AG04450 (cell line): ENCODE data around the gene NDFIP2. TPM values are rescaled to one million over a fixed set of nuclear protein-coding genes. Genes with fewer than 3 reads are reported as not detected.

Experiments used
- CTCF ChIA-PET: fragments of 300-600, 350-600 bp; formaldehyde crosslinking; extraction: SDS; loops from one replicate; lab custom pipeline; 2022; ENCODE audit warnings: antibody characterized with exemption, inconsistent platforms; lab: Charles Lee
- POLR2A ChIA-PET: fragments of 350-600 bp; formaldehyde crosslinking; extraction: SDS; loops from one replicate; lab custom pipeline; 2021; ENCODE audit warnings: antibody characterized with exemption, inconsistent platforms; lab: Yijun Ruan, JAX
- DNase-seq: peaks from one replicate; pipeline ENCODE4 v3.0.0-alpha.2; 2011; ENCODE audit warnings: low read depth, low spot score
- H3K27ac ChIP-seq: one replicate; pipeline ENCODE4 v1.5.1; 2012; ENCODE audit warnings: low read depth, low read length, control low read depth
- H3K27me3 ChIP-seq: one replicate; pipeline ENCODE4 v1.6.0; 2012; ENCODE audit warnings: low read length; ENCODE audit not compliant: control insufficient read depth, insufficient read depth
- H3K4me3 ChIP-seq: 2 replicates; pipeline ENCODE4 v1.5.1; 2011; ENCODE audit warnings: mild to moderate bottlenecking, low read depth, low read length, control low read depth
- H3K9me3 ChIP-seq: 2 replicates; pipeline ENCODE4 v1.5.1; 2012; ENCODE audit warnings: low read length; ENCODE audit not compliant: control insufficient read depth, insufficient read depth
- polyA plus RNA-seq: library from polyadenylated mRNA; depleted of rRNA; stranded (reverse); fragments of >200 nt; gene quantifications from 2 replicates; pipeline ENCODE4 v1.2.3, GENCODE V29; 2011
- TF ChIP-seq, protein P1 (sequence below): IDR thresholded peaks from 2 replicates; pipeline ENCODE4 v1.5.1; 2011; ENCODE audit warnings: low read depth, low read length, control low read depth, inconsistent platforms

Gene NDFIP2
- polyA plus RNA-seq, 1 experiment: 33.0 TPM

DNA sequence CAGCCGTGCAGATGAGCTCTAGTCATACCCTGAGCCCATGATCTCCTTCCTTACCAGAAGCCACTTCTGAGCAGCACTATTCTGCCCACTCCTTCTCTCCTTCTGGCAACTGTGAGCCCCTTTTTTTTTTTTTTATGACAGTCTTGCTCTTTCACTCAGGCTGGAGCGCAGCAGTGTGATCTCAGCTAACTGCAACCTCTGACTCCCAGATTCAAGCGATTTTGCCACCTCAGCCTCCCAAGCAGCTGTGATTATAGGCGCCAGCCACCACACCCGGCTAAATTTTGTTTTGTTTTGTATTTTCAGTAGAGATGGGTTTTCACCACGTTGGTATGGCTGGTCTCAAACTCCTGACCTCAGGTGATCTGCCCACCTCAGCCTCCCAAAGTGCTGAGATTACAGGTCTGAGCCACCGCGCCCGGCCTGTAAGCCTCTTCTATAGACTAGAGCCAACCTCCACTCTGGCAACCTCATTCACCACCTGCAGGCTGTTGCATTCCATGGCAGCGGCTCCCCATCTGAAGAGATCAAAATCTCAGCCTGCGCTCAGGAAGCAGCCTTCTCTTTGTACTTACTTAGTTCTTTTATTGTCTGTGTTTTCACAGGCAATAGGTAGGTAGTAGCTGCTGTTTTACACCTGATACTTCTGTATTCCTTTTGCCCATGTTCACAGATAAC is 34.8 kb upstream of the NDFIP2 start:
- no peaks in the 10 kb centered on the region; the same call in 1 of the 2 replicates for H3K9me3 ChIP-seq
- DNase-seq: no peak
- TF ChIP-seq, protein P1, sequence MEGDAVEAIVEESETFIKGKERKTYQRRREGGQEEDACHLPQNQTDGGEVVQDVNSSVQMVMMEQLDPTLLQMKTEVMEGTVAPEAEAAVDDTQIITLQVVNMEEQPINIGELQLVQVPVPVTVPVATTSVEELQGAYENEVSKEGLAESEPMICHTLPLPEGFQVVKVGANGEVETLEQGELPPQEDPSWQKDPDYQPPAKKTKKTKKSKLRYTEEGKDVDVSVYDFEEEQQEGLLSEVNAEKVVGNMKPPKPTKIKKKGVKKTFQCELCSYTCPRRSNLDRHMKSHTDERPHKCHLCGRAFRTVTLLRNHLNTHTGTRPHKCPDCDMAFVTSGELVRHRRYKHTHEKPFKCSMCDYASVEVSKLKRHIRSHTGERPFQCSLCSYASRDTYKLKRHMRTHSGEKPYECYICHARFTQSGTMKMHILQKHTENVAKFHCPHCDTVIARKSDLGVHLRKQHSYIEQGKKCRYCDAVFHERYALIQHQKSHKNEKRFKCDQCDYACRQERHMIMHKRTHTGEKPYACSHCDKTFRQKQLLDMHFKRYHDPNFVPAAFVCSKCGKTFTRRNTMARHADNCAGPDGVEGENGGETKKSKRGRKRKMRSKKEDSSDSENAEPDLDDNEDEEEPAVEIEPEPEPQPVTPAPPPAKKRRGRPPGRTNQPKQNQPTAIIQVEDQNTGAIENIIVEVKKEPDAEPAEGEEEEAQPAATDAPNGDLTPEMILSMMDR: no peak
- H3K27ac ChIP-seq: no peak overlapping the region
- POLR2A ChIA-PET: no interaction called here
- no peak overlapping the region for H3K4me3 ChIP-seq
- CTCF ChIA-PET: interaction anchor here (1.5 kb wide), 1 partner anchor 22 kb away, joined by 4 read pairs; no protein-coding TSS in a partner anchor
- no peaks in the 10 kb centered on the region for H3K27me3 ChIP-seq

DNA sequence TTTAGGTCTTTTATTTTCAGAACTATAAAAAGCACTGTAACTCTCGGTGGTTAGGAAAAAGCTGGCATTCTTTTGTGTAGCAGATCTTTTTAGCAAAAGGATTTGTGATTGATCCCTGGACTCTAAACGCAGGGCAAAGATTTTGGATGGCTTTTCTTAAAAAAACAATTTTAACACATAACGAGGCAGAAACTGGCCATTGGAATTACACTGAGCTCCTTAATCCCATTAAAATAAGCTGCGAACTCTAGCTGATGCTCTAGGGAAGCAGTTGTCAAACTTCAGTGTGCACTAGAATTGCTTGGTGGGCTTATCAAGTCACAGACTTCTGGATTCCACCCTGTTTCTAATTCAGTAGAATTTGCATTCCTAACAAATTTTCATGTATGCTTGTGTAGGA is 33.8 kb upstream of the NDFIP2 start:
- ChIA-PET POLR2A (no interaction called here), CTCF (interaction anchor here (1.5 kb wide), 1 partner anchor 23 kb away, joined by 4 read pairs; no protein-coding TSS in a partner anchor)
- H3K27ac ChIP-seq: no peak overlapping the region
- no peak overlapping the region for H3K4me3 ChIP-seq
- no peaks in the 10 kb centered on the region for H3K27me3 ChIP-seq
- DNase-seq: no peak
- TF ChIP-seq, protein P1: no peak
- H3K9me3 ChIP-seq: no peaks in the 10 kb centered on the region

DNA sequence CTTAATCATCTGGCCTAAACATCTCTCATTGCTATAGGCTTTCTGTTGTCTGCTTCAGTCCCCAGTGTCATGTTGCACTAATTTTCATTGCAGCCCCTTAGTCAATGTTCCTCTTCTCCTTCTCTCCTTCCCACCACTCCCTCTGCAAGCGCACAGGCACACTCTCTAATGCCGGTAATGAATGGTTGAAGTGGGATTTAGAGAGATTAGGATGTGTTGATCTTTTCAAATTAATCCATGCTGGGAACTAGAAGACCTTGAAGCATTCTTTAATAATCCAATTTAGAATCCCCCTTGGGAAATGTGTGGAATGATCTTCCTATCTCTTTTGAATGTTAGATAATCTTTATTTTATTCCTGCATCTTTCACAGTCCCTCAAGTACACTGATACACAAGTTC is 33.2 kb upstream of the NDFIP2 start:
- CTCF ChIA-PET: no interaction called here
- no peaks in the 10 kb centered on the region for H3K27me3 ChIP-seq
- POLR2A ChIA-PET: no interaction called here

DNA sequence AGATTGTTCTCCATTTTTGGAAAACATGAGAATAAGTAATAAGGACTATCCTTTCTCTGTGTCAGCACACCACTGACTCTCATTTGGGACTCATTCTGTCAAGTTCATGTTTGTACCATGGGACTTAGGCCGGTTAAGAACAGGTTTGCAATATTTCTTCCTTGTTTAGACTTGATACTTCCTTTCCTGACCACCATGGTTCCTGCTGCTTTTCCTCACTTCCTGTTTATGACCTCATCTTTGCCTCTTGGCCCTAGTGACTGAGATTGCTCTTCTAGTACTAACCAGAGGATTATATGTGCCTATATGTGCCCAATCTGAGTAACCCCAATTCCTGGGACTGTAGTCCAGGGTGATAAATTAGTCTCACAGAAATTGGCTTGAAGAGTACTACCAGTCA is 32.5 kb upstream of the NDFIP2 start:
- no peak for DNase-seq
- Histone ChIP-seq H3K27me3 (no peaks in the 10 kb centered on the region), H3K4me3 (no peak overlapping the region), H3K27ac (no peak overlapping the region), H3K9me3 (no peaks in the 10 kb centered on the region)
- ChIA-PET CTCF (no interaction called here), POLR2A (no interaction called here)
- TF ChIP-seq, protein P1: no peak

More for the DNA sequence above, 33.2 kb upstream of the NDFIP2 start:
- Histone ChIP-seq H3K4me3 (no peak overlapping the region), H3K9me3 (no peaks in the 10 kb centered on the region), H3K27ac (no peak overlapping the region)
- TF ChIP-seq, protein P1: no peak
- no peak for DNase-seq

DNA sequence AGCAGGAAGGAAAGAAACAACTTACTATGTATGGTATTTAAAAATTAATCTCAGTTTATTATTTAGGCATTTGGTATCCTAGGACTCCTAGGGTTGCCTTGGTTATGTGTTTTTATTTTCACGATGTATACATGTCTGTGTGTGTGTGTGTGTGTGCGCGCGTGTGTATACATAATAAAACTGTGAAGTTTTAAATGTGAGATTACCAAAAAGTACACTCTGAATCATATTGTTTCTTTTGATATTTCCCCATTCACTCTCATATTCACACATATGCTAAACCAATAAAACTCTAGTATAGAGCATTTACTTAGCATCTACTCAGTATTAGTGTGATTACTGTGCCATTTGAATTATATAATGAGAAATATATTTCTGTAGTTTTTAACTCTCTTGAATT is 30.8 kb upstream of the NDFIP2 start:
- Histone ChIP-seq H3K9me3 (no peaks in the 10 kb centered on the region), H3K27ac (no peak overlapping the region), H3K4me3 (no peak overlapping the region), H3K27me3 (no peaks in the 10 kb centered on the region)
- ChIA-PET POLR2A (no interaction called here), CTCF (interaction anchor here (1.7 kb wide), 1 partner anchor 26 kb away, joined by 6 read pairs; no protein-coding TSS in a partner anchor)
- DNase-seq: no peak
- TF ChIP-seq, protein P1: no peak
